OCI-M1 (cell line): ENCODE data around the gene IMMP2L.

Experiments used
- DNase-seq: peaks from one replicate; lab custom pipeline; 2025; lab: John Stamatoyannopoulos, UW

Gene IMMP2L

DNA sequence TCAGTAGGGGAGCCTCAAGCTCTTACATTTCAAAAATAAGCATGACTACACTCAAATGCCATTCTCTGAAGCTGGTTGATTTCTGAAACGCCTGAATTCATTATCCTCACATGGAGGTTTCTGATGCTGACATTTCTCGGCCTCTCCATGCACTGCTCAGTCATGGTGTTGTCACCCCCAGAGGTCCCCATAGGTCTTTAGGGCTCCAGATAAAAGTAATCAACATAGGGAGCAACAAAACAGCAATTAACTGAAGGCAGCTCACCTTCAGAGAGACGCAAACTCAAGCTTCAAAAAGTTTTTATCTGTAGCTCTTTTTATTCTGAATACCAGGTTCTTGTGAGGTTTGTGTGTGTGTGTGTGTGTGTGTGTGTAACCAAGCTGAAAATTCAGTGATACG is 694.5 kb downstream of the IMMP2L start:
- no peak for DNase-seq

GRCh38 chr7:110863258-110863657 is 699.0 kb downstream of the IMMP2L start:
- DNase-seq, result no peak

- no peak for DNase-seq
Observed at GRCh38 chr7:110861163-110861562, 701.1 kb downstream of the IMMP2L start.

GRCh38 chr7:110857106-110857505 is 705.2 kb downstream of the IMMP2L start:
- DNase-seq, result no peak

GRCh38 chr7:110856704-110857103 is 705.6 kb downstream of the IMMP2L start:
- no peak for DNase-seq

- no peak for DNase-seq
Observed at GRCh38 chr7:110854651-110855050, 707.6 kb downstream of the IMMP2L start.

- no peak for DNase-seq
Observed at GRCh38 chr7:110854166-110854565, 708.1 kb downstream of the IMMP2L start.

- DNase-seq, result no peak
Observed at GRCh38 chr7:110853263-110853662, 709.0 kb downstream of the IMMP2L start.

DNA sequence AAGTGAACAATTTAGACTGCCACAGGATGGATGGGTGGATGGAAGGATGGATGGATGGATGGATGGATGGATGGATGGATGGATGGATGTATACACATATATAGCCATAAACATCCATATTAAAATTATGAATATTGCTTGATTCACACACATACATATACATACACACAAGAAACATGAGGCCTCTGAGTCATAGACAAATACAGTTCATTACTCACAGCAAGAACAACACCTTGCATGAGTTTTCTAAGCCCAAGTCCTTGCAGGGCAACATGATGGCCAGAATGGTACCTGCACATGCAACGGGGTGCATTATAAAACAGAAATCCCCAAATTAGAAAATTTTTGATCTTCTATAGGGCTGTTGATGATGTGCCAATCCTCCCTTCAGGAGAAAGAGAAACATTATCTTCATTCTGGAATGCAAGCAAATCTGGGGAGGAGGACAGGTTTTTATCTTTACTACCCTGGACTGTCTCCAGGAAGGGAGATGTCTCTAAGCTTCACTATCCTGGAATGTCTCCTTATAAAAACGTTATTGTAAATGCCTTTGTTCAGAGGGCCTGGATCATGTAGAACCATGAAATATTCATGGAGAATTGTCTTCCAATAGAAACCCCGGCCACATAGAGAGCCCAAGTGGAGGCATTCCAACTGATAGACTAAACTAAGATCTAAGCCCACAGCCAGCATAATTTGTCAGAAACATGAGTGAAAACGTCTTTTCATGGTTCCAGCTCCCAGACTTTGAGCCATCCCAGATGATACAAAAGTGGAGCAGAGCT is 709.9 kb downstream of the IMMP2L start:
- no peak for DNase-seq

DNA sequence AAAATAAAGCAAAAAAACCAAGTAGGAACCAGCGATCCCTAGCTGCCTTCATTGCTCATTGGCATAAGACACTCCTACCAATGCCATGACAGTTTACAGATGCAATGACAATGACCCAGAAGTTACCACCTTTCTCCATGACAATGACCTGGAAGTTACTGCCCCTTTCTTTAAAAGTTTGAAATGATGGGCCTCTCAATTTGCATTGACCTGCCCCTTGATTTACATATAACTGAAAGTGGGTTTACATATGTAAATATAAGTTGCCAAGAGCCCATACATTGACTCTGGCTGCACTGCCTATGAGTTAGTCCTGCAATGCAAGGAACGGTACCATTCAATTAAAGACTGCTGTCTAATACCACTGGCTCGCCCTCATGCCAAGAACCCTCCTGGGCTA is 712.1 kb downstream of the IMMP2L start:
- DNase-seq, result no peak

DNA sequence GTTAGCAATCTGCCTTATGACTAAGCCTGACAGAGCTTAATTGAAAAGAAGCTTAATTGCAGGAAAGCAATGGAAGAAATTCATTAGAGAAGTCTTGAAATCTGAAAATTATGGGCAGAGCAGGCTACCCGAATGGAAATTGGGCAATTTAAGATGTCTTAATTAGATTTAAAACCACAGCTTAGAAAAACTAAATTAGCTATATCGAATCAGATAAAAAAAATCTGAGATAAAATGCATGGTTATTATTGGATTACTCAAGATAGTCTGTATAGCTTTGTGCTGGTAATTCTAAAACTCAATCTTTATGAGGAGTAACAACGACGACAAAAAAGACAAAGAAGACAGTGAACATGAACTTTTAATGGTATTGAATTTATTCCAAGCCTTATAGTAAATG is 719.5 kb downstream of the IMMP2L start:
- no peak for DNase-seq

- no peak for DNase-seq
Observed at GRCh38 chr7:110841840-110842545, 720.3 kb downstream of the IMMP2L start.

- peak; percentile 42 for DNase-seq
Observed at GRCh38 chr7:110839866-110840265, 722.4 kb downstream of the IMMP2L start.

- no peak for DNase-seq
Observed at GRCh38 chr7:110835849-110836248, 726.4 kb downstream of the IMMP2L start.

GRCh38 chr7:110835218-110835617 is 727.1 kb downstream of the IMMP2L start:
- DNase-seq, result no peak

GRCh38 chr7:110831419-110831818 is 730.9 kb downstream of the IMMP2L start:
- no peak for DNase-seq

- DNase-seq, result no peak
Observed at GRCh38 chr7:110830778-110831177, 731.5 kb downstream of the IMMP2L start.

DNA sequence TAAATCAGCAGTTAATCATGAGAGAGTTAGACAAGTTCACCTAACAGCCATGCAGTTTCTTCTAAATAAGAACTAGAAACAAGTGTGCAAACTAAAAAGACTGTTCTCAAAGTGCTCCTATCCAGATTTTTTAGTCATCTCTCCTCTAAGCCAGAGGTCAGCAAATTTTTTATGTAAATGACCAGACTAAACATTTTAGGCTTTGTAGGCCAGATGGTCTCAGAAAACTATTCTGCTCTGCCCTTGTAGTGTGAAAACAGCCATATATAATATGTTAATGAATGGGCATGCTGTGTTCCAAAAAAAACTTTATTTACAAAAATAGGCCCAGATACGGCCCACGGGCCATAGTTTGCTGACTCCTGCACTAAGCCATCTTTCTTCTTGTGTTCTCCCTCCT is 734.4 kb downstream of the IMMP2L start:
- no peak for DNase-seq

DNA sequence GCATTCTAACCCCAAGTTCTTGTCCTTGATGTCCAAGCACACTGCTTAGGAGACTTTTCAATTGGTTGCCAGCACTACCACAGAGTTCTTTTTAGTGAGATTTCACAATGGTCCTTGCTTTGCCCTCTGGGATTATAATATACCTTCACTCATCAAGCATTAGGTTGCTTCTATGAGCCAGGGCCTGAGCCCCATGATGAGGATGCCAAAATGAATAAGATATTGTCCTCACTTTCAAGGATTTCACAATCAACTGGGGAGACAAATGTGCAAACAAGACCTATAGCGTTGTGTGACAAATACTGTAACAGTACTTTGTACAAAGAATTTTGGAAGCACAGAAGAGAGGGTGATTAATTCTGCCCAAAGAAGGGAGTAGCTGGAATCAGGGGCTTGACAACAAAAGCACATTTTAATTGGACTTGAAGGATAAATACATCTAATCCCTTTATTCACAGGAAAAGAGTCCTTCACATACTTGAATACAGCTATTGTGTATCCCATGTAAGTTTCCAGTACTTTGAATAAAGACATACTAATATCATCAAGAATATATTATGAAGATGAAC is 734.9 kb downstream of the IMMP2L start:
- no peak for DNase-seq

DNA sequence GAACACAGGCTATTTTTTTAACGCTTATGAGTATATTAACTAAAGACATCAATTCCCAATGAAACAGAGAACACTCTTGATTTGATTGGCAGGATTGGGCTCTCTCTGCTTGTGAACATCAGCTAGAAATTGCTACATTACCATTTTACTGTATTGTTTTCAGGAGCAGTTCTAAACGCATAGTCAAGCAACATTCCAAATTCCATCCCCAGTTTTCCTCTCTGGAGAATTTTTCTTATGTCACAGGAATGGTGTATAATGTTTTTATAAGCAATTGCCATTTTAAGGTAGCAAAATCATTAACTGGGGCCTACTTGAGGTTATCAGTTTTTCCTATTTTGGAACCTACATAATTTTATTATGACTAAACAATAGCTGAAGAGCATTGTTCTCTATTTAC is 748.3 kb downstream of the IMMP2L start:
- no peak for DNase-seq

GRCh38 chr7:110809832-110810231 is 752.5 kb downstream of the IMMP2L start:
- no peak for DNase-seq

GRCh38 chr7:110808361-110808760 is 753.9 kb downstream of the IMMP2L start:
- no peak for DNase-seq

DNA sequence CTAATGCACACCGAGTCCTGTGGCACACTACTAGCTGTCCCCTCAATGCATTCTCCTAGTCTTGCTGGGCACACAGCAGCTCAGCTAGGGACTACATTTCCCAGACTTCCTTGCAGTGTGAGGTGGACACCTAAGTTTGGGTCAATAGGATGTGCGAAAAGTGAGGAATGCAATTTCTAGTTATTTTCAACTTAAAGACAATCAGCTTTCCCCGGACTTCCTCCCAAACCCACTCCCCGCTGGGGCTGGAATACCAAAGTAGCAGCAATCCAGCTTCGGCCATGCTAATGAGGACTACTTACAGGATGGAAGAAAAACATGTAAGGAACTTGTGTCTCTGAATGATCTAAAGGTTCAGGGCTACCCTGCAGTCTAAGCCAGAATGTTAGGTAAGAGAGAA is 757.8 kb downstream of the IMMP2L start:
- DNase-seq, result no peak
